Measurements from ENCODE around the gene XYLT2. TPM values are rescaled to one million over a fixed set of nuclear protein-coding genes. Genes with fewer than 3 reads are reported as not detected.
"Not testable (repeated sequence)": the region's sequence is repeated elsewhere in the genome, so short reads cannot be mapped to it uniquely, and the experiment has no call there.

XYLT2 gene
- total RNA-seq, 1 experiment from 2014 or later, result 47.5 TPM

DNA sequence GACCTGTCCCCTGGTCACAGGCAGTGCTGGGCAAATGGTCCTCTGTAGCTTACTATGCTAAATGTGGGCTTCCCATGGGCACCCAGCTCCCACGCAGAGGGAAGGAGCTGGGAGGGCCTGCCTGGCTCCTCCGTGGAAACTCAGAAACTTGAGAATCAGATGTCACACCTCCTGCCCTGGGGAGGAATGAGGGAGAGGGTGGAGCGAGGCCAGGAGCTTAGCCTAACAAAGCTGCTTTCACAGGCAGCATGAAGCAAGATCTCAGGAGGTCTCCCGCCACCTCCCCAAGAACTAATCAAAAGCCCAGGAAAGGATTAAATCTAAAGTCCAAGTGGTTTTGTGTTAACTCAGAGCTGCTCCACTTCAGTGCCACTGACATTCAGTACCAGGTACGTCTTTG is 33.6 kb upstream of the XYLT2 start:
- Histone ChIP-seq H3K27me3 (ENCODE audit: control insufficient read depth, insufficient read depth, low read length) (no peaks in the 10 kb centered on the region; the same call in 1 of the 2 replicates), H3K4me3 (ENCODE audit: insufficient read depth, low read depth, low read length) (no peak overlapping the region), H3K36me3 (replicated peaks; ENCODE audit: control insufficient read depth, insufficient read depth, low read length) (no peaks in the 10 kb centered on the region)
- no peak for DNase-seq

DNA sequence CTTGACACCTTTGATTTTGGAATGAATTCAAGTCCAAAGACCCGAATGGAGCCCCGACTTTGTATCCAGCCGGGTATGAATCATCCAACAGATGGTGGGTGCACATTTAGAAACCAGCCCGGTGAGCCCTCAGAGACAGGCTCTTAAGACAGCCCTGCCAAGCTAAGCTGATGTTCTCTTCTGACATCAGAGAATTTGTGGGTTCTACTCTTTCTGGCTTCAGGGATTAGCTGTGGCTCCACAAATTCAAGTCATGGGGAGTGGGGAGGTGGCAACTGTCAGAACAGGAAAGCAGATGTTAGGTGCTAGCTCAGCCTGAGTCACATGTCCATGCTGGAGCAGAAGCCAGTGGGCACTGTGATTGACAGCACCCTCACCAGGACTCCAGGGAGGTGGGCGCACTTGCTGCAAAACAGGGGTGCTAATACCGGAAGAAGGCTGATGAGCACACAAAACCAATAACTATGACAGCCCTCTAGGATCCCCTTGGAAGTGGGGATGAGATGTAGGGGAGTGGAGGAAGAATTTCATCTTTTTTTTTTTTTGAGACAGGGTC is 31.4 kb upstream of the XYLT2 start:
- no peak for DNase-seq
- H3K27me3 ChIP-seq (ENCODE audit: control insufficient read depth, insufficient read depth, low read length), result no peaks in the 10 kb centered on the region; the same call in 1 of the 2 replicates
- H3K36me3 ChIP-seq (replicated peaks; ENCODE audit: control insufficient read depth, insufficient read depth, low read length), result no peaks in the 10 kb centered on the region
- H3K4me3 ChIP-seq (ENCODE audit: insufficient read depth, low read depth, low read length), result no peak overlapping the region

- Histone ChIP-seq H3K4me3 (ENCODE audit: insufficient read depth, low read depth, low read length) (no peak overlapping the region), H3K36me3 (replicated peaks; ENCODE audit: control insufficient read depth, insufficient read depth, low read length) (no peaks in the 10 kb centered on the region), H3K27me3 (ENCODE audit: control insufficient read depth, insufficient read depth, low read length) (no peaks in the 10 kb centered on the region; the same call in 1 of the 2 replicates)
- DNase-seq, result no peak
Measured at GRCh38 chr17:50316016-50316587, 29.8 kb upstream of the XYLT2 start.

DNA sequence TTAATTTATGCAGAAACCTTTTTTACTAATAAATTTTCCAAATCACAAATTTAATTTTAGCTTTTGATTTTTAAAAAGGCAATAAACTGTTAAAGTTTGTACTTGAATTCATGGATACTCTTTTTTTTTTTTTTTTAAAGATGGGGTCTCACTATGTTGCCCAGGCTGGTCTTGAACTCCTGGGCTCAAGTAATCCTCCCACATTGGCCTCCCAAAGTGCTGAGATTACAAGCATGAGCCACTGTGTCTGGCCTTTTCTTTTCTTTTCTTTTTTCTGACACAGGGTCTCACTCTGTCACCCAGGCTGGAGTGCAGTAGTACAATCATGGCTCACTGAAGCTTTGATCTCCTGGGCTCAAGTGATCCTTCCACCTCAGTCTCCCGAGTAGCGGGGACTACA is 29.3 kb upstream of the XYLT2 start:
- not testable (repeated sequence) for H3K27me3 ChIP-seq (ENCODE audit: control insufficient read depth, insufficient read depth, low read length); H3K36me3 ChIP-seq (replicated peaks; ENCODE audit: control insufficient read depth, insufficient read depth, low read length); H3K4me3 ChIP-seq (ENCODE audit: insufficient read depth, low read depth, low read length); DNase-seq

DNA sequence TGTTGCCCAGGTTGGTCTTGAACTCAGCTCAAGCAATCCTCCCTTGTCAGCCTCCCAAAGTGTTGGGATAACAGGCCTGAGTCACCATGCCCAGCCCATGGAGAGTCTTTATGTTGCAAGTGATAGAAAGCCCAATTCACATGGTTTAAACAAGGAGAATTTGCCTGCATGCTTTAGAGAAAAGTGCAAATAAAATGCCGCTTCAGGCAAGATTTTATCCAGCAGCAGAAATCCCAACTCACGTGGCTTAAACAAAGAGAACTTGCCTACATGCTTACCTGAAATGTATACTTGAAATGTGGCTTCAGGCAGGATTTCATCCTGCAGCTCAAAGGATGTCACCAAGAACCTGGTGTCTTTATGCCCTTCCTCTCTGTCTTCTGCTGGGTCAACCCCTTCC is 28.8 kb upstream of the XYLT2 start:
- no peaks in the 10 kb centered on the region; the same call in 1 of the 2 replicates for H3K27me3 ChIP-seq (ENCODE audit: control insufficient read depth, insufficient read depth, low read length)
- DNase-seq, result no peak
- H3K36me3 ChIP-seq (replicated peaks; ENCODE audit: control insufficient read depth, insufficient read depth, low read length), result no peaks in the 10 kb centered on the region
- H3K4me3 ChIP-seq (ENCODE audit: insufficient read depth, low read depth, low read length), result no peak overlapping the region

DNA sequence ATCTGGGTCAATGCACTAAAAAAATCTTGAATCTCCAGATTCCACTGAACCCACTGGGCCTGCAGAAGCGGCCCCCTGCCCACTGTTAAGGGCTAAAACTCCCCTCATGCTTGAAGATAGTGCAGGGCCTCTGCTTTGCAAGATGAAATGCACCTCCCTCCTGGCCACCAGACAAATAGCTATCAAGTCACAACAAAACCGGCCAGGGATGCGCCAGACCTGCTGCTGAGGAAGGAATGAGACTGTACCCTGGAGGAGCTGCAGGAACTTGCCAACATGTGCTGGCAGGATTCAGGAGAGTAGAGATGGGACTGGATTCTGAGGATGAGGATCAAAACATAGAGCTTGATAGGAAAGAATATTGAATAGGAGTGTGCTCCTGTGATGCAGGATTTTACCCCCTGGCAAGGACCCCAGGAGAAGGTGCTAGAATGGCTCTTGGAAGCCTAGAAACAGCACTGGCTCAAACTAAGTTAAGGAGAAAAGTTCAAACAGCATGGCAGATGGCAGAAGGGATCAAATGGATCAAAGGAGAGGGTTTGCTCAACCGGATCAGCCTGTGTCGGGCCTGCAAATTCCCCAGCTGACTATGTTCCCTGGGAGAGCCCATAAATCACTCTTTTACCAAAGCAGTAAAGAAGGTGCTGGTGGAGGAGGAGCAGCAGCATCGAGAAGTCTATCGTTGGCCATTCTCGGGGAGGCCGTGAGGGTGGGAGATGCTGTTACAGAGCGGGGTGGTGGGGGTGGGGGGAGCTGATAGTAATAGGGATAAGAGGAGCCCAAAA is 27.2 kb upstream of the XYLT2 start:
- no peaks in the 10 kb centered on the region for H3K36me3 ChIP-seq (replicated peaks; ENCODE audit: control insufficient read depth, insufficient read depth, low read length)
- DNase-seq, result no peak
- H3K27me3 ChIP-seq (ENCODE audit: control insufficient read depth, insufficient read depth, low read length), result no peaks in the 10 kb centered on the region
- H3K4me3 ChIP-seq (ENCODE audit: insufficient read depth, low read depth, low read length), result no peak overlapping the region

- Histone ChIP-seq H3K4me3 (ENCODE audit: insufficient read depth, low read depth, low read length) (no peak overlapping the region), H3K27me3 (ENCODE audit: control insufficient read depth, insufficient read depth, low read length) (no peaks in the 10 kb centered on the region), H3K36me3 (replicated peaks; ENCODE audit: control insufficient read depth, insufficient read depth, low read length) (no peaks in the 10 kb centered on the region)
- DNase-seq, result no peak
Measured at GRCh38 chr17:50319306-50320004, 26.5 kb upstream of the XYLT2 start.

DNA sequence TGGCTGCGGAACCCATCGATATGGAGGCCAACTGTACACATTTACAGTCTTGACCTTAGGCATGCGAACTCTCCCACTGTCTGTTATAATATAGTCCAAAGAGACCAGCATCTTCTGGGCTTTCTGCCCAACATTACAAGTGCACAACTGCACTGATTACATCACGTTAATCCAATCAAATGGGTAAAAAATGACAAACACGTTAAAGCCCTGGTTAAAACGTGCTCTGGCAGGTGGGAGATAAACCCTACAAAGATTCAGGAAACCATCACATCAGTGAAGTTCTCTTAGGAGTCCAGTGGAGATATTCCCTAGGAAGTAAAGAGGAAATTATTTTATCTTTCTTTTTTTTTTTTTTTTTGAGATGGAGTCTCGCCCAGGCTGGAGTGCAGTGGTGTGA is 23.7 kb upstream of the XYLT2 start:
- Histone ChIP-seq H3K27me3 (ENCODE audit: control insufficient read depth, insufficient read depth, low read length) (no peaks in the 10 kb centered on the region), H3K36me3 (replicated peaks; ENCODE audit: control insufficient read depth, insufficient read depth, low read length) (no peaks in the 10 kb centered on the region), H3K4me3 (ENCODE audit: insufficient read depth, low read depth, low read length) (no peak overlapping the region)
- DNase-seq, result no peak

DNA sequence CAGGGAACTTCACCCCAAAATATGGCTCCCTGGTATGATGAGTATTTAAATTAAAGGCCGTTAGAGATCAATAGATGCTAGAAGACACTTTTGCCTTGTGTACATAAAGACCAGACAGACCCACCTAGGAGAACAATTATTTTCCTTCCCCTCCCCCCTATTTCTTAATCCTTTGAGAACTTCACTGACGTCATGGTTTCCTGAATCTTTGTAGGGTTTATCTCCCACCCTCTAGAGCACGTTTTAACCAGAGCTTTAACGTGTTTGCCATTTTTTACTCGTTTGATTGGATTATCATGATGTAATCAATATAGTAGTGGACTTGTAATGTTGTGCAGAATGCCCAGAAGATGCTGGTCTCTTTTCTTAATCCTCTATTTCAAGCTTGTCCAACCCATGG is 22.9 kb upstream of the XYLT2 start:
- DNase-seq, result no peak
- Histone ChIP-seq H3K27me3 (ENCODE audit: control insufficient read depth, insufficient read depth, low read length) (no peaks in the 10 kb centered on the region), H3K4me3 (ENCODE audit: insufficient read depth, low read depth, low read length) (no peak overlapping the region), H3K36me3 (replicated peaks; ENCODE audit: control insufficient read depth, insufficient read depth, low read length) (no peaks in the 10 kb centered on the region)

DNA sequence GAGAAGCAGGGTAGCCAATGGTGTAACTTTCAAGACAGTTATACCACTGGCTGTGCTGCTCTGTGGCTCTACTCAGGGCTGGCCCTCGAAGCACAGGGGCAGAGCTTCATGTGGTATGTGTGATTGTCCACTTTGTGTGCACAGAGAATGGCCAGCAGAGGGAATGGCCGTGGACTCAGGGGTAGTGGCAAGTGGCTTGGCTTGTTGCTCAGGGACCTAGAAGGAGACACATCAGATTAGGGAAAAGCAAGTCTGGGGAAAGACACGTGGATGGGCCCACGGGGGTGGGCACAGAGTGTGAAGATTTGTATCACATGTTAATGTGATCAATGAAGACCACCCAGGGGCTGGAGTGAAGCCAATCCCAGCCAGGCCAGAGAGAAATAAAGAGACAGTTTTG is 20.0 kb upstream of the XYLT2 start:
- Histone ChIP-seq H3K27me3 (ENCODE audit: control insufficient read depth, insufficient read depth, low read length) (no peaks in the 10 kb centered on the region), H3K36me3 (replicated peaks; ENCODE audit: control insufficient read depth, insufficient read depth, low read length) (no peaks in the 10 kb centered on the region), H3K4me3 (ENCODE audit: insufficient read depth, low read depth, low read length) (no peak overlapping the region)
- no peak for DNase-seq

- no peak for DNase-seq
- H3K36me3 ChIP-seq (replicated peaks; ENCODE audit: control insufficient read depth, insufficient read depth, low read length), result no peaks in the 10 kb centered on the region
- H3K4me3 ChIP-seq (ENCODE audit: insufficient read depth, low read depth, low read length), result no peak overlapping the region
Measured at GRCh38 chr17:50326831-50327364, 19.0 kb upstream of the XYLT2 start.

GRCh38 chr17:50328363-50329325 is 17.3 kb upstream of the XYLT2 start:
- Histone ChIP-seq H3K4me3 (ENCODE audit: insufficient read depth, low read depth, low read length) (no peak overlapping the region), H3K27me3 (ENCODE audit: control insufficient read depth, insufficient read depth, low read length) (no peaks in the 10 kb centered on the region), H3K36me3 (replicated peaks; ENCODE audit: control insufficient read depth, insufficient read depth, low read length) (no peaks in the 10 kb centered on the region)
- DNase-seq, result no peak

More at GRCh38 chr17:50326831-50327364, 19.0 kb upstream of the XYLT2 start:
- H3K27me3 ChIP-seq (ENCODE audit: control insufficient read depth, insufficient read depth, low read length), result no peaks in the 10 kb centered on the region

DNA sequence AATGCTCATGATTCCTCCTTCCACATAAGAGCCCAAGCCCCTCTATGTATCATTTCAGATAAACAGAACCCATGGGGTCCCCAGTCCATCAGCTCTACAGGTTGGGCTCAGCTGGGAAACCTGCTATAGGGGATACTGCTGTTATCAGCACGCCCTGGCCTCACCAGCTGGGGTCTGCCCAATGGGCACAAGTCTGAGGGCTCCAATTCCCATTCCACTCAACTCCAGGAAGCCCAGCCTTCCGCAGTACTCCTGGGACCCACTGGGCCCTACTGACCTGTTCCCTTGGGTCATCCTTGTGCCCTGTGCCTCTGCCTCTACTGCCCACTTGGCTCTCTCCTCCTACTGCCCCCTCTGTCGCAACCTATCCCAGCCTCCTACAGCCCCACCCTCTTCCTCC is 16.2 kb upstream of the XYLT2 start:
- Histone ChIP-seq H3K36me3 (replicated peaks; ENCODE audit: control insufficient read depth, insufficient read depth, low read length) (no peaks in the 10 kb centered on the region), H3K4me3 (ENCODE audit: insufficient read depth, low read depth, low read length) (no peak overlapping the region)
- no peak for DNase-seq

More for the DNA sequence above, 16.2 kb upstream of the XYLT2 start:
- no peaks in the 10 kb centered on the region for H3K27me3 ChIP-seq (ENCODE audit: control insufficient read depth, insufficient read depth, low read length)

Measured in H7 (cell line).